GM18868 (cell line): Measurements from ENCODE around the gene PLEKHG4.

Experiments used
- ATAC-seq: cut with Tn5 transposase; IDR thresholded peaks from one replicate; pipeline ENCODE4 v1.9.1; 2021; ENCODE audit warnings: mild to moderate bottlenecking, moderate library complexity; ENCODE audit not compliant: unreplicated experiment

PLEKHG4 gene

GRCh38 chr16:67245674-67246080 lies 33.7 kb upstream of the PLEKHG4 start:
- no peak for ATAC-seq

DNA sequence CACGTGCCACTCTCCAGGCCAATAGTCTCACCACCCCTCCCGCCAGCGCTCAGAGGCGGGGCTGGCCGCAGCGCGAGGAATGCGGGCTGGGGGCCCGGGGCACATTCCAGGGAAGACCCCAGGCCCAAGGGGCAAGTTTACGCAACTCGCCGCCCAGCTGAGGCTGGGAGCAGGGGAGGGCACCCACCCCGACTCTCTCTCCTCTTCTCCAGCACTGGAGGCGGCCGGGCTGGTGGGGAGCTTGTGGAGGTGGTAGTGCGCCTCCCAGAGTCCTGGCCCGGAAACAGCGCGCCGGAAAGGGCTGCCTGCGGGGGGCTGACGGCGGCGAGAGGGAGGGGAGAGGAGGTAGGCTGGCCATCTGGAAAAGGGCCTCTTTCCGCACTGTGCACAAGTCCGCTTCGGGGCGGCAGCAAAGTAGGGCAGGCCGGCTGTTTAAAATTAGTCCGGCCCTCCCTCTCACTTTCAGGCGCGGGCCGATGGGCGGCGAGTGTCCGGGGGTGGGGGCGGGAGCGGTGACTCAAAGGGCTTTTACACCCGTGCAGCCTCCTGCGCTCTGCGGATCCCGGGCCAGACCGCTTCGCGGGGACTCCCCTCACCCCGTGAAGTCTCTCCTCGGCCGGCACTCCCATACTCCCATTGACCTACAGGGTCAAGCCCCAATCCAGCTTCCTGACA lies 33.1 kb upstream of the PLEKHG4 start:
- no peak for ATAC-seq

GRCh38 chr16:67246756-67247191 lies 32.6 kb upstream of the PLEKHG4 start:
- ATAC-seq = no peak

GRCh38 chr16:67247192-67248072 lies 31.9 kb upstream of the PLEKHG4 start, which contains the start of gene FHOD1:
Gene FHOD1, minus strand, starts transcription at chr16:67247481. Its CDS starts 71 bp downstream, at chr16:67247410.
- peak; percentile 42 for ATAC-seq

DNA sequence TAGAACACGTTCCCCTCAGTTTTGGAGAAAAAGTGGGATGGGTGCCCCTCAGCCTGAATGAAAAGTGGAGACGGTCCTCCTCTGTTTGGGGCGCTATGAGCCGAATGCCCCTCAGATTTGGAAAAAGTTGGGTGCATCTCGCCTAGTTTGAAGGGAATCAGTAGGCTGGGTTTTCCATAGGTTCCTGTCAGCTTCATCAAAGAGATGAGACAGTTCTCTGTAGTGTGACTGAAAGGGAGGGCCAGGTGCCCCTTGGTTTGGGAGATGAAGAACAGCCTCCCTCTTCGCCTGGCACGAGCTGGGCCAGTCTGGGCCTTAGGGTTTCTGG lies 31.3 kb upstream of the PLEKHG4 start:
- ATAC-seq = no peak

DNA sequence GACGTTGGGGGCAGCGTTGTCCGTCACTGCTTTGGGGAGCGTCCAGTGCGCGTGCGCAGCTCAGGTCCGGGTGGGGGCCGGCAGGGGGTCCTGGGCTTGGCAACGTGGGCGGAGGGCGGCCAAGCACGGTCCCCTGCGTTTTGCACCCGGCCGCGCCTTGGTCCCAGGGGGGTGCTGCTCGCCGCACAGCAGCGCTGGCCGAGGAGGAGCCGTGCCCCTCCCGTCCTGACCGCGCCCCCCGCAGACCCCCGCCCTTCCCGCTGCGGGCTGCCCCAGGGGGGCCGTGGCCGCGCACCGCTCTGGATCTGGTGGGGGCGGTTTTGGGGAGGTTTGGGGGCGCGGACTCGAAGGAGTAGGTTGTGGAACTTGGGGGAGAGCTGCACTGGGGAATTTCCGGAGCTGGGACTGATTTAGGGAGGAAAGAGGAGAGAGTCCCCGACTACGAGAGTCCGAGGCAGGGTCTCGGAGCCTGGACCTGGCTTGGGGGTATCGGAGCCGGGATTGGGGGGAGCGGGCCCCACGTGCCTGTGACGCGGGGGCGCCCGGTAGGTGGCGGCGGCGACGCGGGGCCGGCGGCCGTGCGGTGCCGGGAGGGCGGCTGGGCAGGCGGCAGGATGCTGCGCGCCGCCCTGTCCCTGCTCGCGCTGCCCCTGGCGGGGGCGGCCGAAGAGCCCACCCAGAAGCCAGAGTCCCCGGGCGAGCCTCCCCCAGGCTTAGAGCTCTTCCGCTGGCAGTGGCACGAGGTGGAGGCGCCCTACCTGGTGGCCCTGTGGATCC lies 30.7 kb upstream of the PLEKHG4 start, which contains the start of gene SLC9A5:
TSS of gene SLC9A5 (plus strand) at position 579 of the 777 bp plus-strand sequence. CDS start at position 615, 36 bp downstream.
- no peak for ATAC-seq

DNA sequence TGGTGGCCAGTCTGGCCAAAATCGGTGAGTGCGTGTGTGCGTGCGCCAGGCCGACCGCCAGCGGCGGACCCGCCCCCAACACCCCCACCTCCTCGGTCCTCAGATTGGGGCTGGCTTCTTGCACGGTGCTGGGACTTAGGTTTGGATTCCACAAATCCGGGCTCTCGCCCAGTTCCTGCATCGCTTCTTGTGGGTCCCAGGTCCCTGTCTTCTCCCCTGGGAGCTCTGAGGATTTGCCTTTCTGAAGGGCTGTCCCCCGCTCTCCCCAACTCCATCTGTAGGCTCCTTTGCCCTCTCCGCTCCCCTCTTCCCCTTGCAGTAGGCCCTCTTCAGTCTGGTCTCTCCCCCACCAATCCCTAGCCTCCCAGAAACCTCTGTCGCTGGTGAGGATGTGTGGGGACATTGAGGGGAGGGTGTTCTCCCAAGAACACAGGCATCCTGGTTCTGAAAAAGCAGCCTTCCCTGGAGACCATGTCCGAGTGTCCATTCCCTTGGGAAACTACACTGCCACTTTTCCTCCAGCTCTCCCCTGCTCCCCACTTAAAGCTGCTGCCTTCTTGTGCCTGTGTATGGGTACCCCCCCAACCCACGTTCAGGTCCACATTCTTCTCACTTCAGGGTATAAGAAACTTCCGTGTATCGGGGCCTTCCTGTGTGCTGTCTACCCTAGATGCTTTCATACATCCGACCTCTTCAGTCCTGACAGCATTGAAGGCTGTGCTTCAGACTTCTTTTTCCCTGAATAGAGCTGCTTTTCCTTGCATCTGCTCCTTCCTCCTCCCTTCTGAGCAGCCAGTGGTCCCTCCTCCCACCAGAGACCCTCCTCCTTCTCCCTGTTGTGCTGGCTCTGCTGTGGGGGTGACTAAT lies 29.9 kb upstream of the PLEKHG4 start:
- ATAC-seq = no peak

DNA sequence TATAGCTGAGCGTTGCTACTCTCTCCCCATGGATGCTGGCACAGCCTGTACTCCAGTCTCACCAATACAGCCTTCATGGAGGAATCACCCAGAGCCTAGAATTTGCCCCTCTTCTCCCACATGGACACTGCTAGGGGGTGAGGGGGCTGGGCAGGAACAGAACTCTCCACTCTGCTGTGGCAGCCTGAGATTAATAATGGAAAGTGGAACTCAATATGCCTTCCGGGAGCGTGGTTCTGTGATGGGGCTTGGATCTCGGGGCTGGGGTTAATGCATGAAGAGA lies 29.3 kb upstream of the PLEKHG4 start:
- no peak for ATAC-seq

- no peak for ATAC-seq
Observed at GRCh38 chr16:67252609-67253497, 26.5 kb upstream of the PLEKHG4 start.

DNA sequence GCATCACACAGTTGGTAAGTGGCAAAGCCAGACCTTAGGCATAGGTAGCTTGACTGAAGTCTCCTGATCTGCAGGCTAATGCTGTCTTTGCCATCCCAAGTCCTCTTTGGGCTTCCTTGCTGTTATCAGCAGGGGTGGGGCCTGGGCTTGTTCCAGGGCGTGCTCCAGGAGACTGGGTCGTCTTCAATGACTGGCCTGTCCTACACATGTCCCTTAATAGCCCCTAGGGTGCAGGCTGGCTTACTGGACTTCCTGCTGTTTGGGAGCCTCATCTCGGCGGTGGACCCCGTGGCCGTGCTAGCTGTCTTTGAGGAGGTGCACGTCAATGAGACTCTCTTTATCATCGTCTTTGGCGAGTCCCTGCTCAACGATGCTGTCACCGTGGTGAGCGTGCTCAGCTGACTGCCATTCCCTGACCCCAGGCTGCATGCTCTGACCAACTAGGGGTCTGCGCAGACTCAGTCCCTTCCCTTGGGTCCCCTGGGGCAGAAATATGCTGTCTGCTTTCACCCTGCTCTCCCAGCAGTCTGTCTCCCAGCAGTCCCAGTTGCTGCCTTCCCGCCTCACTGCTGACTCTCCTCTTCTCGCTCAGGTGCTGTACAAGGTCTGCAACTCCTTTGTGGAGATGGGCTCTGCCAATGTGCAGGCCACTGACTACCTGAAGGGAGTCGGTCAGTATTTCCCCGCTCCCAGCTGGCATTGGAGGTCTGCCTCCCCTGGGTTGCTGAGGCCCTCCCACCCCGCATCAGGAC lies 24.4 kb upstream of the PLEKHG4 start:
- no peak for ATAC-seq

DNA sequence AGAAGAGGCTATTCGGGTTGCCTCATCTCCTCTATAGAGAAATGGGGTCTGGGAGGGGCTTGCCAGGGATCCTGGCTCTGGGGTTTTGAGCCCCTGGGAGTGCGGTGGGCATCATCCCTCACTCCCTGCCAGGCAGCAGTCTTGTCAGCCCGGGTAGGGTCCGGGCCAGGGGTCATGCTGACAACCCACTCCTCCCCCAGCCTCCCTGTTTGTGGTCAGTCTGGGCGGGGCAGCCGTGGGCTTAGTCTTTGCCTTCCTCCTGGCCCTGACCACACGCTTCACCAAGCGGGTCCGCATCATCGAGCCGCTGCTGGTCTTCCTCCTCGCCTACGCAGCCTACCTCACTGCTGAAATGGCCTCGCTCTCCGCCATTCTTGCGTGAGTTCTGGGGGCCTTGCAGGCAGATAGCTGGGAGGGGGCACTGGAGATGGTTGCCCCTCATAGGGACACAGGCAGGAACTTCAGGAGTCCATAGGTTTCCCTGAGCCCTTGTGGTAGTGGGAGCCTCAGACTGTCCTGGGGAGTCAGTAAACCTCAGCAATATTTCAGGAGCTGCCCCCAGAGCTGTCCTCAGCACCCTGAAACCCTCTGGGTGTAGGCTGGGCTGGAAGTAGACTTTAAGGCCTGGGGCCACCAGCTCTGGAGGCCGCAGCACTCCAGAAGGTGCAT lies 23.6 kb upstream of the PLEKHG4 start:
- no peak for ATAC-seq

DNA sequence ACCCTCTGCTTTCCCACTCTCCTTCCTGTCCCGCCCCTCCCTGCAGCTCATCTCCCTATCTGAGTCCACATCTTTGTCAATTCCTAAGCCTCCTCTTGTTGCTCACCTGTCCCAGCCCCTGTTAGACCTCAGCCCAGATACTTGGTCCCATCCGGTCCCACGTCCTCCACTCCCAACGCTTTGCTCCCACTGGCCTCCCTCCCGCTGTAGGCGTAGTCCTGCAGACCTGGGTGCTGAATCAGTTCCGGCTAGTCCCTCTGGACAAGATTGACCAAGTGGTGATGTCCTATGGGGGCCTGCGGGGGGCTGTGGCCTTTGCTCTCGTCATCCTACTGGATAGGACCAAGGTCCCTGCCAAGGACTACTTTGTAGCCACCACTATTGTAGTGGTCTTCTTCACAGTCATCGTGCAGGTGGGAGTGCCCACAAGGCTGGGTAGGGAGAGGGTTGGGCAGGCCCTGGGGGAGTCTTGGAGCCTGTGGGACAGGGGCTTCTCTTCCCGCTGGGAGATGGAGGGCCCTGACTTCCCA lies 22.6 kb upstream of the PLEKHG4 start:
- ATAC-seq = no peak

- ATAC-seq = no peak
Observed at GRCh38 chr16:67257486-67258160, 21.7 kb upstream of the PLEKHG4 start.

- no peak for ATAC-seq
Observed at GRCh38 chr16:67258161-67258835, 21.0 kb upstream of the PLEKHG4 start.

DNA sequence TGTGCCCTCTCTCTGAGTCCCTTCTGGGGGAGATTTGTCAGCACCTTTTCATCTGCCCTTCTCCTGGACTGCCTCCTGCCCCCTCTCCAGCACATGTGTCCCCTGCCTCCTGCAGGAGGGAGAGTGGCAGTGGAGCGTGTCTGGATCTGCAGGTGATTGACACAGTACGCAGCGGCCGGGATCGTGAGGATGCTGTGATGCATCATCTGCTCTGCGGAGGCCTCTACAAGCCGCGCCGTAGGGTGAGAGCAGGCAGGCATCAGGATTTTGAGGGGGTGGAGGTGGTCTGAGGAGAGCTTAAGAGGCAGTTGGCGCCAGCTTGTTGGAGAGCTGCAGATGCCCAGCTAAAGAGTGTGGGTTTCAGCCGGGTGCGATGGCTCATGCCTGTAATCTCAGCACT lies 19.6 kb upstream of the PLEKHG4 start:
- no peak for ATAC-seq

GRCh38 chr16:67260426-67261063 lies 18.8 kb upstream of the PLEKHG4 start:
- ATAC-seq = no peak

GRCh38 chr16:67263201-67263600 lies 16.1 kb upstream of the PLEKHG4 start:
- no peak for ATAC-seq
